OCI-LY3 (cell line): Measurements from ENCODE around the gene PHETA2.

ENCODE experiments used
- CTCF ChIP-seq: fragments of 200-600, 300-600 bp; sonication (generic); IDR thresholded peaks from 2 replicates; pipeline ENCODE4 v1.5.1; 2014; ENCODE audit warnings: antibody characterized with exemption, low read length, low read depth
- EZH2phosphoT487 ChIP-seq: fragments of 200-600 bp; shearing (Covaris generic); IDR thresholded peaks from 2 replicates; pipeline ENCODE4 v1.6.1; 2018; ENCODE audit warnings: antibody characterized with exemption, mixed run types, low read depth

GRCh38 chr22:42065438-42066125 is 8.5 kb upstream of the PHETA2 start:
- TF ChIP-seq EZH2phosphoT487 (no peak), CTCF (no peak)
